Measurements from ENCODE around the gene PPM1H.
A peak's percentile ranks its signal among the peaks of the same experiment; 100 is the strongest.
"Not testable (repeated sequence)": the region's sequence is repeated elsewhere in the genome, so short reads cannot be mapped to it uniquely, and the experiment has no call there.

The PPM1H gene

DNA sequence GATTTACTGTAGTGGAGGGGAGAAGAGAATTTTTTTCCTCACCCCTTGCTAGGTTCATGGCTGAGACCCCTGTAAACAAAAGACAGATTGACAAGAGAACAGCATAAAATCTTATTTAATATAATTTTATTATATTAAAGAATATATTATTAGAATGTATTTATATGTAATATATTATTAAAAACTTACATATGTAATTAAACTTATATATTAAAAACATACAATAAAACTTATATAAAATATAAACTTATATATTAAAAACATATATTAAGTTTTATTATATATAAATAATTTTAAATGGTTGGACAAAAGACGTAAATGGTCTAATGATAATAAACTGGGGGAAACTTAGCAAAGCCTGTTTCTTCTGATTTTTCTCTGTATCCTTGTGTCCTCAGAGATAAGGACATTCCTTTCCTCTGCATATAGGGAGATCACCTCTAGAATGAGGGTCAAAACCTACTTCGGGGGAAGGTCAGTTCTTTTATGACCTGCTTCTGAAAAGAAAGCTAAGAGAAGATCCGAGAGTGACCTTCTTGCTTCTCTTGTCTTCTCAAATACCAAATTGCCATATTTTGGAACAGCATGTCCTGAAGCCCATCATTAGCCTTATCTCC lies 8.9 kb upstream of the PPM1H start:
- no peak for DNase-seq

DNA sequence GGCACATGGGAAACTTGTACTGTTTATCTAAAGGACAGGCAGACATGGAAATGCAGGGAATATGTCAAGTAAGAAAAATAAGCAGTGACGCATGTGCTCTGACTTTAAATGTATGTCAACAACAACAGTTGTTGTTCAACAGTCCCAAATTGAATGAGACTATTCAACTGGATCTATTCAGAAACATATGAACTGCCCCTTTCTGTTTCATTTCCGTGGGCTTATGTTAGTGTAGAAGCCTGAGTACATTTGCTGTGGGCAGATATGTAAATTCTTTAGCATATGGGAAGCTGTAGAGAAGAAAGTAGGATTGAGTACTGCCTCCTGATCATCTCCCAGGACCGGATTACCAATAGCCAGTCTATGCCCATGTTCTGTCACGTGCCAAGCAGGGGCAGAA lies 7.4 kb upstream of the PPM1H start:
- DNase-seq: not testable (repeated sequence)

DNA sequence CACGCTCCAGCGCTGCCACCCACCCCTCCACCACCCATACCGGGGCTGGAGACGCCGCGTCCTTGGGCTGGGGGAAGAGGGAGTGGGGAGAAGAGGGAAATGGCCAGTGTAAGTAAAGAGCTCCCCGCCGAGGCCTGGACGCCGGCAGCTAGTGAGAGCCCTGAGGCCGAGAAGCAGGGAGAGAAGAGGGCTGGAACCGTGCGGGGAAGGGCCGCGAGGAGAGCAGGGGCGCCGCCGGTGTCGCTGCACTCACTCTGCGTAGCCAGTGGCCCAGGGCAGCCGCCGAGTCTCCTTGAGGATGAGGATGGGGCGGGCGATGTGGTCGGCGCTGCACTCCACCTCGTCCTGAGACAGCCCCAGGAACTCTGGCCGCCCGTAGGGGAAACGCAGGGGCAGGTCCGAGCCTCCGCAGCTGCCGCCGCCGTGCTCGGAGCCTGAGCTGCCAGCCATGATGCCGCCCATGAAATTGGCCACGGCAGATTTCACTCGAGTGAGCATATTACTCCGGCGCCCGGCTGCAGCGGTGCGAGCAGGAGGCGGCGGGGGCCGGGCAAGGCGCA lies 631 bp downstream of the PPM1H start:
- no peak for DNase-seq

DNA sequence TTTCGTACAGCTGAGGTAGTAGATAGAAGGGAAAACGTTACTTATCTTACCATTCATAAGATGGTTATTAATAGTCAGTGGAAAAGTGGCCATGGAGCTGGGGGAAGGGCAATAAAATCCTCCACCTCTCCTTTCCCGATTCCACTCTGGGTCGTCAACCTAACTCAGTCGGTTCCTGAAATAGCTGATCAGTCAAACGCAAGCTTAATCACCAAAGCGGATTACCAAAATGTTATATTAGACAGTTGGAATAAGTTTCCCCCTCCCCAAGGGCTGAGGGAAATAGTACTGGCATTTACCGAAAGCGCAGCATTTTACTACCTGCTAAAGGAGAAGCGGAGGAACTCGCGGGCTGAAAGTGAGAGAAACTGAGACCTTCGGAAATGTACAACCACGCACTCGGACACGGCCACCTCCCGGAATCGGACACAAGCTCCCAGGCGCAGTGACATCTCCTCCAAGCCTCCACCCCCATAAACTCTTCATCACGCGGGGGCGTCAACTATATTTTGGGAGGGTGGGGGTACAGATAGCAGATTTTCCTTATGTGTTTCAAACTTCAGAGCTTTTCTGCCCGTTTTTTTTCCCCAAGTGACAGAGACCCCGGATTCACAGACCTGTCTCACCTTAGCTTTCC lies 1.2 kb downstream of the PPM1H start:
- no peak for DNase-seq

DNA sequence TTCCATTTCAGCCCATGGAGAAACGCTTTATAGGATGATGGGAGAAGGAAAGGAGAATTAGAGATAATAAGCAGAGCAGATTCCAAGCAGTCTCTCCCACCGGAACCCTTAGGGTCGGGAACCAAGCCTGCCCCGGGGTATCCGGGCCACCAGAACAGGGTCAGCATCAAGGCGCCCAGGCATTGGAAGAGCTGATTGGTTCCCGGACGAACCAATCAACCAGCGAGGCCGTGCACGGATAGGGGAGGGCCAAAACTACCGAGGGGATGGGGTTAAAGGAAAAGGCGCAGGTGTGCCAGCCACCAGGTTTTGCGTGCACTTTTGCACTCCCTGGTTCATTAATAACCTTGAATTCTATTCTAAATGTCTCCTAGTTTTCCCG lies 1.7 kb downstream of the PPM1H start:
- no peak for DNase-seq

DNA sequence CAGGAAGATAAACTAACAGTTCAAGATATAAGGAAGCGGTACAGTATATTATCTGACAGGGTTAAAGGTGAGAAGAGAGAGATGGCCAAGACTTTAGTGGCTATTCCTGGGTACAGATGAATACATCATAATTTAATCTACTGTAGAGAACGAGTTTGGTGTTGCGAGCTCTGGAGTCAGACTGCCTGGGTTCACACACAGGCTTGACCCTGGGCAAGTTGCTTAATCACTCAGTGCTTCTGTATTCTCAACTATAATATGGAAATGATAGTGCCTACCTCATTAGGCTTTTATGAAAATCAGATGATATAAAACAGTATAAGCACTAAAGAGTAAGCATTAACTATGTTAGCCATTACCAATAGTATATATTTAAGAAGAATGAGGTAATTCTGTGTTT lies 3.5 kb downstream of the PPM1H start:
- no peak for DNase-seq

DNA sequence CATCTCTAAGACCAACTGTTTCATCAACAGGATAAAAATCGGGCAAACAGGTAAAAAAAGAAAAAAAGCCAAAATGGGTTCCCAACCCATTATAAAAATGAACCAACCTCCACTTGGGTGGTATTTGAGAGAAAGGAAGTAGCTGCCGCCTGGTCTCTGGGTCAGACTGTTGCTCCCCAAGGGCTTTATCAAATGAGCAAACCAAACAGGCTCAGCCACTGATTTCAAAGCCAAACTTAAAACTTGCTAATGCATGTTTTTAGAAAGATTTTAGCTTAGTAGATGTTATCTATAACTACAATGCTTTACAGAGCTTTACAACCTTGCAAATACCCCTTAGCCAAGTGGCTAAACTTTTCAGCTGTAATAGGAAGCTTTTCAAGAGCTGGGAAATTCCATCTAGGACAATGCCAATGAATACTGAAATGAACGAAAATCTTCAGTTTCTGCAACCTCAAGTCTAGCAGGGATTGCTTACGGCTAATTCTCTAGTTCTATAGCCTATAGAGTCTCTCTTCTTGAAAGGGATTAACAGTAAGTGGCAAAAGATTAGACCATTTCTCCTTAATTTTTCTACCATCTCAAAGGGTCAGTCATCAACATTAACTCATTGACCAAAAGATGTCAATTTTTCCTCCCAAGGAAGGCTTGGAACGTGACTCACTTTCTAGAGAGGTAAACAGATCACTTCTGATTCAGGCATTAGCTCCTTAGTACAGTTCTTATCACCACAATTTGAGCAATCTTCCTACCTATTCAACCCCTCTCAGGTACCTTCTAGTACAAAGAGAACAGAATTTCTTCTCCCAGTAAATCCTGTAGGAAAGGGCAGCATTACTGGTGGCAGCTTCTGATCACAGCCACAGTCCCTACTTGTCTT lies 4.2 kb downstream of the PPM1H start:
- DNase-seq: no peak

DNA sequence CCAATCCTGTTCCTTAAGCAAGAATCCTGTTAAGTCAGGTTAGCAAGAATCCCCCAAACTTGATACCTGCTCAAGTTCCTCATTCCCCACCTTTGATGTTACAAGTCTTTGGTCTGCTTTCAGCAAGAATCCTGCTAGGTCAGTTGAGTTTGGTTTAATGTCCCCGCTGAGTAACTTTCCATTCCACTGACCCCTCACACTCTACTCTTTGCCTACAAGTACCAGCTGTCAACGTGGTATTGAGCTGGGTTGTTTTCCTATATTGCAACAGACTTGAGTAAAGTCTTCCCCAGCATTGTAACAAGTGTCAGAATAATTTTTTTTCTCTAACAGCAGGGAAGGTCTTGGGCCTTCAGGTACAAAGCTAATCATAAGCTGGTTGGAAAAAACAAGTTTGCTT lies 6.3 kb downstream of the PPM1H start:
- DNase-seq: no peak

DNA sequence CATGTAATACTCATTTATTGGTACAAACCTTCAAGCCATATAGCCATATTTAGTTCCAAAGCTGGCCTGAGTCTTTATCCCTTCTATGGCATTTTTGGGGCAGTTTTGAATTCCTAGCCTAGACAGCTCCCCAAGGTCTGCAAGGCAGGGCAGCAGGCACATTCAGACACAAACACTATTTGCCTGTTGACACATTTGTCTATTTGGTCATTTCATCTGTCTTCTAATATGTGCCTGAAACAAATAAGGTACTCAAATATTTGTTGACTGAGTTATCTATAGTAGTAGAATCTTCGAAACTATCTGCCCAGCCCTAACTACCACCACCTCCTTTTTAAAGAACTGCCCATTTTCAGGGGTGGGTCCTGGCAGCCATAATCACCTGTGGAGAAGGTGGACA lies 9.3 kb downstream of the PPM1H start:
- DNase-seq: no peak

DNA sequence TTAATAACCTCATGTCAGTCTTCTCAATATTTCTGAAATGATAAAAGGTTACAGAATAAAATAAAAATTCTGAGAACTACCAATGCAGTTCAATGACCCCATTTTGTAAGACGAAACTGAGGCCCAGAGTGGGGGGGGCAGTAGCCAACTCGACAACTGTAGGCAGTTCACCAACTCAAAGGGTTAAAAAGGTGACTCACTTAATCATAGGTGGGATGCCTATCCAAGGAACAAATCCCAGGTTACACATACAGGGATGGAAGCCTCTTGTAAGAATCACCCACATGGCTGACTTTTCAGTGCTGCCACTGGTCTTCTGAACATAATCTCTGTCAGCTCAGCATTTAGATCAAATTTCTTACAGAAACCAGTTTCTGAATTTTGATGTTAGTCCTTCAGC lies 10.9 kb downstream of the PPM1H start:
- no peak for DNase-seq

DNA sequence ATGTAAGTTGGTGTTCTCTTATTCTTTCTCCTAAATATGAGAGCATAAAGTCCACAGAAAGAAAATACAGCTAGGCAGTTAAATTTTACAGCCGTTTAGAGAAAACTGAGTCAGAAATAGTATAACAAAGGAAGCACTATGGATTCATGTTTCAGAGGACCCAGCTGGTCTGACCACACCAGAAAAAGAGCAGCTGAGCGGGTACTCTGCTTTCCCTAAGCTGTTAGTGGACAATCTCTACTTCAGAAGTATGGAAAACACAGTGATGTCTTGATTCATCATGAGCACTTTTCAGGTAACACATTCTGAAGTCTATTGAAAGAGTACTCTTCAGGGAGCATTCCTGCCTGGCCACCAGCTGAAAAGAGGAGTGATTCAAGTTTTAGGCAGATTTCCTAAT lies 12.4 kb downstream of the PPM1H start:
- DNase-seq: no peak

DNA sequence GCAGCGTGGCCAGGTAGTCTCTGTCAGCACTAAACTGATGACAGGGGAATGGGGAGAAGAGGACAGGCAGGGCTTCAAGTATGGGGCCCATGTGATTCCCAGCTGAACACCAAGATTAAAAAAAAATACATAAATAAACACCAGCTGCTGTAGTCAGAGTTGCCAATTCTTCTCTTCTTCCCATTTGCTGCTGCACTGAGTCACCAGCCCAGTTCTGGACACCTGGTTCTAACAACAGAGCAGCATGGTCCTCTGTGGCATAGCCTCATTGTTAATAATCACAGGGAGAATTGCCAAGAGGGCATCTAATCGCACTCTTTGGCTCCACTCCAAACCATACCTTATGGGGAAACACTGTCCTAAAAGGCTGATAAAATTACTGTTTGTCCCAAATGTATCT lies 15.1 kb downstream of the PPM1H start:
- peak; percentile 57 for DNase-seq

DNA sequence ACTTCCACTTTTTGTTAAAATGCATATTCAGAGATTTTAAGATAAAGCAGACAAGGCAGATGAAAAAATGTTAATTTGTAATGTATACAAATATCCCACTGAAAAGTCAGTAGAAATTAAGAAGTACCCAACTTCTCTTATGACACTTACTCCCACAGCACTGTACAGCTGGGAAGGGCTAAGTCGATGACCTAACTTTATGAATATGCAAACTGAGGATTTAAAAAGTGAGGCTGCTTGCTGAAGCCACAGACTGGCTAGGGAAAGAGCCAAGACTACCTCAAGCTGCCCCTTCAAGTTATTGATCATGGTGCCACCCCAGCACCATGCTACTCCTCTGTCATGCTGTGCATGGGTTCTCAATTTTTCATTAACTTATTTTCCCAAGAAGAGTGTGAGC lies 17.0 kb downstream of the PPM1H start:
- no peak for DNase-seq

DNA sequence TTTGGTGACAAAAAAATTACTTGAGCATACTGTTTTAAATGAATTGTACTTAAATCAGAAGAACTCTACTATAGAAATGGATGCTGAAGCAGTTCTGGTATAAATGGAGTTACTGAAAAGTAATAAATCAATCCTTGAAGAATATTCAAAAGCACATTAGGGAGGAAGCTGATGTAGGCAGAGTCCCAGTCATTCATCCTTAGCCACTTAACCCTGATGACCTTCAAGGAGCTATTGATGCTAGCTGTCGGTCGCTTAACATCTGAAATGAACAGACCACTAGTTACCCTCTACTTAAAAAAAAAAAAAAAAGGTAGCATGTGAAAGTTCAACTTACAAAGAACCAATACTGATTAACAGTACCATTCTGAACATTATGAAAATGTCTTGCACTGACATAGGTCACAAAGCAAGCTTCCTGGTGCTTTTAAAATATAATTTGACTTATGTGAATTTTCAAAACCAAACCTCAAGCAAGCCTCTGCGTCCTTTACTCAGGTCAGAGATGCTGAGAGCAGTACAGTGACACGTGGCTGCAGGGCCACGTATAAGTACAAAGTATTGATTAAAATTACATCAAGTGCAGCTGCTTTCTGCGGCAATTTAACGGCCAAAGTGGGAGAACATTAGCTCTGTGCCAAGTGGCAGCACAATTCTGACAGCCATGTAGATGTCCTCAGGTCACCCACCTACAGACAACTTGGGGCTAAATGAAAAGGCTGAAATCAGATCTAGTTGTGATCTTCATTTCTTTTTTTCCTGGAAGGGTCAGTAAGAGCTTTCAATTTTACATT lies 18.1 kb downstream of the PPM1H start:
- peak; percentile 37 for DNase-seq

DNA sequence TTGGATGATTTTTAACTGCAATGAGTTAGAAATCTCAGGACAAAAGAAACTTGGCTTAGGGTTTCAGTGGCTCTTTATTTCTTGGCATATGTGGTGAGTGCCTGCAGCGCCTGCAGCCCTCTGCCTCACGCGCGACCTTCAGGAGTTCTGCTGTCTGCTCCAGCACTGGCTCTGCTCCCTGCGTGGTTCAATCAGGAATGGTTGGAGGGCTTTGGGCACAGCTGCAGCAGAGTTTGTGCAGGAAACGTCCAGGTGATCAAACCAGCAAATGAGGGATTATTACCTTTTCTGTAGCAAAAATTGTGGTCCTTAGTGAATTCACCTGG lies 19.8 kb downstream of the PPM1H start:
- no peak for DNase-seq

DNA sequence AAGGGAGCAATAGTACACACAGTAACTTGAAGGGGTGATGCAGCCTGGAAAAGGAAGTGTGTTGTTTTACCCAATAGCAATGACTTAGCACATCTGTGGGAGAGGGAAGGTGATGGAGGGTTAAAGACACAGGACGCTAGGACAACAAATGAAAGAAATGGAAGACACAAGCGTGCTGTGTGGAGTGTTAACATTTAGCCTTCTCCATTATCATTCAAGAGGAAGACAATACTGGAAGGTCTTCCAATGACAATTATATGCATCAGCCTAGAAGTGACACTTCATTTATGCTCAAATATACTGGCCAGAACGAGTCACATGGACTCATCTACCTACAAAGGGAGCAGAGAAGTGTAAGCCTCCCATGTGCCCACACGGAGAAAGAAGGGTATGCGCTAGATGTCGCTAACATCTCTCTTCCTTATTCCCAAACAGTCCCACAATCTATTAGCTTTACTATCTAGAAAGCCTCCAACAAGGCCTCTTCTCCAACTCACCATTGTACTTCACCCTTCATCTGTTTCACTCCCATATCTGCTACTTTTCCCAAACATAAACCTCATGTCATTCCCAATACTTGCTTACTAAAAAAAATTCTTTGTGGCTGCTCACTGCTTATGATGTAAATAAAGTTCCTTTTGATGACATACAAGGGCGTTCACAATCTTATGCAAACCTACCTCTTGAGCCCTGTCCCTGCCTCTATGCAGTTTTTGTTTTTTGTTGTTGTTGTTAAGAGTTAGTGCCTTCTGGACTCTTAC lies 20.3 kb downstream of the PPM1H start:
- DNase-seq: no peak

DNA sequence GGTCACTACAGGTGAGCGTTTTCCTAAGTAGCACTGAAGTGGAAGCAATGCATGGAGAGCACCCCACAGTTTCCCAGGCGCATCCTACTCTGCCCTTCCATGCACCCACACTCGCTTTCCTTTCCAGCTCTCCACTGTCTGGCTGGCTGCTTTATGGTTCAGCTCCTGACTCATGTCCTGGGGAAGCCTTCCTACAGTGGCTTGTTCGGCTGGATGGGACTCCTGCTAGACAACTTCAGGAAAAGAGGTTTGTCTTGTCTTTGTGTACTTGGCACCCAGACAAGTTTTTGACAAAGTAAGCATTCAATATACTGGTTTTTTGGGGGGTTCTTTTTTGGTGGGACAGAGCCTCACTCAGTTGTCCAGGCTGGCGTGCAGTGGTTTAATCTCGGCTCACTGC lies 21.6 kb downstream of the PPM1H start:
- DNase-seq: no peak

DNA sequence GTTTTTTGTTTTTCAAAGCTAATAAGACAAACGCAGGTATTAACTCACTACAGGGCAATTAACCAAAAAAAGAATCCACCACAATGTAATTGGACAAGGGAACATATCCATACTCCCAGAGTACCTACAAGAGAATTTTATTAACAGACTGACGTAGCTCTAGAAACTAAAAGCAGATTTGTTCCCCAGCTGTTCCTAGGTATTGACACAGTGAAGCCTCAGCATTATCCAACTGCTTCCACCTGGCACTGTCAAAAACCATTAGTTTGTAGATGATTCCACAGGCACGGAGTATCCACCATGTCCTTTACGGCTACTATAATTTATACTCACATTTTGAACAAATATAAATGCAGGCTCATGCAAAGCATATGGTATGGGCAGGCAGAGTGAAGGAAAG lies 22.3 kb downstream of the PPM1H start:
- no peak for DNase-seq

DNA sequence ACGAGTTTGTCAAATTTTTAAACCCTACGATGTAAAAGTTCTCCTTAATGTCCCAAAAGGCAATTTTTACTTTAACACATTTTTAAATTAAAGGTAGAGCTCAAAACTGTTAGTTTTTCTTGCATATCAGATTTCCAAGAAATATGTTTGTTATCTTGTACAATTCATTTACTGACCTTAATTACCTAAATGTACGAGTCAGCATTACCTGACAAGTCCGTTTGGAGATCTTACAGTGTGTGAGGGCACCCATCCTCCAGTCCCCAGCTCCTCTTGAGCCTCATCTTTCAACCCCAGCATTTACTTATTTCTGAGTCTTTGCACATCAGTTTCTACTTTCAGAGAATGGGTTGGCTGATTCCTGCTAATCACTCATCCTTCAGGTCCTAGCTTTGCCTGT lies 23.7 kb downstream of the PPM1H start:
- no peak for DNase-seq

DNA sequence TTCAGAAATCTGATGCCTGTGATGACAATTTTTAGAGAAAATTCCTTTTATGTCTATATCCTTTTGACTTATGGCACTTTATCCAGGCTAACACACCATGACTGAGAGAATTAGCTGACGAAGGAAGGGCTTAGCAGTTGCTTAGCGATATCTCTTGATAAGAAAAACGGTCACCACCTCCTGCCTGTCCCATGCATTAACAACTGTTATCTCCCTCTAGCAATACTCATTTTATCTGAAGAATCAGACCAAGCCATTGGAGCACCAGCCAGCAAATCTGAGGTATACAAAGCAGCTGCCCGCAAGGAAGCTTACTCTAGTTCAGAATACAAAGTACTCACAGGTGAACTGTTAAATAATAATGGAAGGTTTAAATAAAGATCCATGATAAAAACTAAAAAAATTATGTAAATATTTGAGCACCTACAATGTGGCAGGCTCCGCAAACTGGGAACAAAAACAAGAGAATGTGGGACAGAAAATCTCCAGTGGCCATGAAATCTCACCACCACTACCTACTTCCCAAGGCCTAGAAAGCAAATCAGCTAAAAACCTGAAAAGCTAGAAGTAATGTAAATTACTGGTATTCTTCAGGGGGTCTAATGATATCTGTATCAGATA lies 24.3 kb downstream of the PPM1H start:
- DNase-seq: no peak

DNA sequence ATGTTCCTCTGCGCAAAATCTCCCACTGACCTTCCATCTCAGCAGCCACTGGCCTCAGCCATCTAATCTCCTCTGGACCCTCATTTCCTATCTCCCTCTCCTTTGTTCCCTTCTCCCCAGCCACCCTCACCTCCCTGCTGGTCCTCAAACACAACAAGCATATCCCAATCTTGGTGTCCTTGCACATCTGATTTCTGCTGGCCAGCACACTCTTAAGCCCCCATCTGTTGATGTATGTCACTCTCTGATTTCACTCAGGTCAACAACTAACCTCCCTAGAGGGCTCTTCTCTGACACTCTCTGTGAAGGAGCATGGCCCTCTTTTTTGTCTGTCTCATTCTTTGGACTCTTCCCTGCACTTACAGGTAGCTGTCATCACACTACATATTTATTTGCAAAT lies 25.6 kb downstream of the PPM1H start:
- DNase-seq: no peak

DNA sequence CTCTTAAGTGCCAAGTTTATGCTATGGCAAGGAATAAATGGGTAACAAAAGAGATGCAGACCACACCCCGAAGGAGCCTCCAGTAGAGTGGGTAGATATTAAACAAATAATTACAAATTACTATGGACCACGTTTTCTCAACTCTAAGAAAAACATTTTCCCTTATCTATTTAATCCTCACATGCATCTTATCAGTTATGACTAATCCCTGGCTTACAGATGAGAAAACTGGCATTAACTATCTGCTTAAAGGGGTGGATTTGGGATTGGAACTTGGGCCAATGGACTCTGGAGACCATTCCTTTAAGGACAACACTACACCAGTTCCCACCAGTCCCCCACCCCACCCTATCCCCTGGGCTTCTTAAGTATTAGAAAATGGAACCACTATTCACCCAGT lies 26.3 kb downstream of the PPM1H start:
- no peak for DNase-seq

Measured in SHP77 treated with DMSO at 0.1 percent for 48 hours (cell line).